Spleen (tissue), 11 donors: ENCODE data around the gene PIGU. TPM values are rescaled to one million over a fixed set of nuclear protein-coding genes. Genes with fewer than 3 reads are reported as not detected.

Experiments used
- DNase-seq: peaks from one replicate; pipeline ENCODE4 v3.0.0-alpha.2; 2020
- H3K27ac ChIP-seq, 8 donors: fragments of 200-600 bp; sonication (generic) in 7 of 8; 1 replicate in 4 of 8; 2 replicates in 4 of 8; pipeline versions ENCODE4 v1.5.0 to v1.8.0; 2016 to 2021; ENCODE audit warnings: inconsistent platforms in 4 of 8, mild to moderate bottlenecking in 4 of 8, moderate library complexity in 1 of 8
- H3K27me3 ChIP-seq, 7 donors: fragments of 200-600 bp; sonication (generic) in 6 of 7; replicated peaks in 1 of 7; 1 replicate in 4 of 7; 2 replicates in 3 of 7; pipeline versions ENCODE4 v1.5.0 to v1.8.0; 2016 to 2021; ENCODE audit warnings: inconsistent platforms in 3 of 7, mild to moderate bottlenecking in 1 of 7
- H3K36me3 ChIP-seq, 6 donors: fragments of 200-600 bp; sonication (generic) in 5 of 6; 1 replicate in 4 of 6; 2 replicates in 2 of 6; pipeline versions ENCODE4 v1.5.0 to v1.8.0; 2016 to 2021; ENCODE audit warnings: inconsistent platforms in 2 of 6
- H3K4me1 ChIP-seq, 6 donors: fragments of 200-600 bp; sonication (generic) in 5 of 6; 1 replicate in 3 of 6; 2 replicates in 3 of 6; pipeline versions ENCODE4 v1.5.0 to v1.8.0; 2016 to 2021; ENCODE audit warnings: inconsistent platforms in 3 of 6
- H3K4me3 ChIP-seq, 8 donors: fragments of 200-600 bp; sonication (generic) in 7 of 8; 1 replicate in 4 of 8; 2 replicates in 4 of 8; pipeline versions ENCODE4 v1.5.0 to v1.8.0; 2016 to 2021; ENCODE audit warnings: inconsistent platforms in 4 of 8, mild to moderate bottlenecking in 4 of 8, moderate library complexity in 2 of 8
- H3K9me3 ChIP-seq, 8 donors: fragments of 200-600 bp; sonication (generic) in 7 of 8; 1 replicate in 4 of 8; 2 replicates in 4 of 8; pipeline versions ENCODE4 v1.5.0 to v1.8.0; 2016 to 2021; ENCODE audit warnings: inconsistent platforms in 4 of 8
- POLR2A ChIP-seq, 3 donors: fragments of 450-650 bp; IDR thresholded peaks; one replicate each; pipeline ENCODE4 v1.5.1; 2017; ENCODE audit warnings: antibody characterized with exemption in 3 of 3, mild to moderate bottlenecking in 1 of 3
- POLR2AphosphoS5 ChIP-seq, 3 donors: sonication (generic); formaldehyde crosslinking; IDR thresholded peaks; one replicate each; pipeline ENCODE4 v1.5.1; 2017; ENCODE audit warnings: antibody characterized with exemption in 3 of 3
- WGBS, 5 donors: extraction: QIAGEN DNeasy Blood & Tissue Kit in 3 of 5; methylation state at CpG; one replicate each; pipeline versions ENCODE4 v1.1.5 to v1.1.7; 2013 to 2018; 5-methylcytosine and 5-hydroxymethylcytosine counted together
- intact Hi-C: fragments of 100-400 bp; cut with DNase I; formaldehyde crosslinking; loops from one replicate; pipeline ENCODE4 v1.15.0; 2023; ENCODE audit warnings: low total_unique reads
- polyA plus RNA-seq, 3 donors: library from polyadenylated mRNA; stranded (reverse); fragments of 200-250 nt; gene quantifications; one replicate each; pipeline ENCODE4 v1.2.1, GENCODE V29; 2013
- total RNA-seq, 7 donors: library from RNA; depleted of rRNA in 3 of 7; stranded (reverse); fragments of >200 nt in 3 of 7; fragmentation: NEBNext Ultra II Directional in 4 of 7; extraction: Animal tissue kit (Norgen Biotek cat#: 25700) in 4 of 7; gene quantifications; one replicate each; pipeline versions ENCODE4 v1.1.0 to v1.2.1, GENCODE V29; 2016 to 2021
- TF ChIP-seq, protein P1 (sequence below), 11 experiments: fragments of 200-600 bp in 7 of 11; fragments of 450-650 bp in 4 of 11; sonication (generic) in 4 of 11; IDR thresholded peaks in 8 of 11; conservative IDR thresholded peaks in 3 of 11; 1 replicate in 7 of 11; 2 replicates in 4 of 11; pipeline versions ENCODE4 v1.4.0 to v1.8.0; 2016 to 2021; ENCODE audit warnings: antibody characterized with exemption in 11 of 11, inconsistent platforms in 4 of 11, mild to moderate bottlenecking in 1 of 11
- donor health status: healthy with polysubstance abuse.
- donor health status: DM: no; HTN: no; CAD: no; lungs with moderate emphysema.
- donor health status: DM: no; HTN: no; CAD: no.
- donor health status: Bipolar disorder and iron deficiency.
- donor health status: healthy.
- donor health status: DM: no; HTN: no; CAD: no.
- donor health status: DM: yes; HTN: yes; CAD: no.

The PIGU gene
- total and polyA plus RNA-seq, 10 donors = 10.0 to 20.4 (median 14.5) TPM

DNA sequence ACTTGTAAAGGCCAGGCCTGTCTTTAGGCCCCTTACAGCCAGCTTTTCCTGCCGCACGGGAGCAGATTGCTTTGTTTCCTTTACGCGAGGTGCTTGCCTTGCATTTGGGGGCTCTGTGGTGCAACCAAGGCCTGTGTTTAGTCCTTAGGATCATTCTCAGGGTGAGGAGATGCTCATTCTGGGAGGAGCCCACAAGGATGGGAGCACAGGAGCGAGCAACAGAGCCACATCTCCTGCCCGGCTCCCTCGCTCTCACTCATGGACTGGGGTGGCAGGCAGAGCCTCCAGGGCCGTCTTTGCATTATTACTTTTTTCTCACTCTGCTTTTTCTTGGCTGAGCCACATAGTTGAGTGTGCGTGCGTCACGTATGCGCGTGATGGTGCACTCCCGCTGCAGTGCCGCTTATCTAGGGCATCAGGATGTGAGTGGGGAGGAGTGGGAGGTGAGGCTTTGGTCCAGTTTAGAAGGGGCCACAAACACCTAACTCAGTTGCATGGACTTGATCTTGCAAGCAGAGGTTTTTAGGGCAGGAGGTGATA, 141.5 kb downstream of the PIGU start:
- no peaks in the 10 kb centered on the region for H3K9me3 ChIP-seq
- H3K4me3 ChIP-seq = no peak overlapping the region
- intact Hi-C loops = no loop called here
- H3K36me3 ChIP-seq = peaks cover 6 to 99% (median 78%) of the 10 kb centered on the region in 6 donors
- peak; percentile 58 for DNase-seq
- TF ChIP-seq, protein P1, sequence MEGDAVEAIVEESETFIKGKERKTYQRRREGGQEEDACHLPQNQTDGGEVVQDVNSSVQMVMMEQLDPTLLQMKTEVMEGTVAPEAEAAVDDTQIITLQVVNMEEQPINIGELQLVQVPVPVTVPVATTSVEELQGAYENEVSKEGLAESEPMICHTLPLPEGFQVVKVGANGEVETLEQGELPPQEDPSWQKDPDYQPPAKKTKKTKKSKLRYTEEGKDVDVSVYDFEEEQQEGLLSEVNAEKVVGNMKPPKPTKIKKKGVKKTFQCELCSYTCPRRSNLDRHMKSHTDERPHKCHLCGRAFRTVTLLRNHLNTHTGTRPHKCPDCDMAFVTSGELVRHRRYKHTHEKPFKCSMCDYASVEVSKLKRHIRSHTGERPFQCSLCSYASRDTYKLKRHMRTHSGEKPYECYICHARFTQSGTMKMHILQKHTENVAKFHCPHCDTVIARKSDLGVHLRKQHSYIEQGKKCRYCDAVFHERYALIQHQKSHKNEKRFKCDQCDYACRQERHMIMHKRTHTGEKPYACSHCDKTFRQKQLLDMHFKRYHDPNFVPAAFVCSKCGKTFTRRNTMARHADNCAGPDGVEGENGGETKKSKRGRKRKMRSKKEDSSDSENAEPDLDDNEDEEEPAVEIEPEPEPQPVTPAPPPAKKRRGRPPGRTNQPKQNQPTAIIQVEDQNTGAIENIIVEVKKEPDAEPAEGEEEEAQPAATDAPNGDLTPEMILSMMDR (IDR thresholded peaks at IDR 0.05 in 8 of 11, conservative IDR thresholded peaks at IDR 0.05 in 3 of 11) = no peak
- no peak for TF ChIP-seq POLR2A (IDR thresholded peaks at IDR 0.05)
- TF ChIP-seq POLR2AphosphoS5 (IDR thresholded peaks at IDR 0.05) = peak in 1 of 3 donors; percentile 15
- WGBS, 5 donors = 93 to 96% (median 94%) methylated on average over 15 of the region's 15 CpGs
- H3K27ac ChIP-seq = no peak overlapping the region
- H3K4me1 ChIP-seq = peaks cover 0 to 28% (median 3%) of the 10 kb centered on the region in 6 donors
- no peaks in the 10 kb centered on the region for H3K27me3 ChIP-seq

DNA sequence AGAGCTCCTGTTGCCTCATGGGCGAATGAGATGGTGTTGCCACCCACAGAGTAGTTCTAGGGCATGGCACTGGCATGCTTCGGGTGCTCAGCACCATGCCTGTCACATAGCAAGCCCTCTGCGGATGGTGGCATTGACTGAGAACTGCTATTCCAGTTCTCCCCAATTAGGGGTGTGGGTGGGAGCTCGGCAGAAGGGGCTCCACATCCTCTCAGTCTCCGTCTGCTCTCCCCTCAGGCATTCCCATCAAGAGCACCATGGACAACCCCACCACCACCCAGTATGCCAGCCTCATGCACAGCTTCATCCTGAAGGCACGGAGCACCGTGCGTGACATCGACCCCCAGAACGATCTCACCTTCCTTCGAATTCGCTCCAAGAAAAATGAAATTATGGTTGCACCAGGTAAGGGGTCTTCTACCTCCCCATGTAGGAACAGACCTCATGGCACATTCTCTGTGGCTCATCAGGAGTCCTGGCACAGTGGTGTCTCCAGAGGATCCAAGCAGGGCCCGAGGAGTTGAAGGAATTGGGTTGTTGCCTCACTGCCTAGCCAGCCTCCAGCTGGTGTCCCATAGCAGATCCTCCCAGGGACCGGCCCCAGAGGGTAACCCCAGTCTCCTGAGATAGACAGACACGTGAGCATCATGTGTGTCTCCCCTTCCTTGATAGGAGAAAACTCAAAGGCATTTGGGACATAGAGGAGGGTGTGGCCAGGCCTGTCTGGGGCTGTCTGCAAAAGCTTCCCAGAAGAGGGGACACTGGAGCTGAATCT, 142.3 kb downstream of the PIGU start:
- intact Hi-C loops = no loop called here
- Histone ChIP-seq H3K4me1 (peaks cover 0 to 23% (median 0%) of the 10 kb centered on the region in 6 donors), H3K27me3 (no peaks in the 10 kb centered on the region), H3K36me3 (peaks cover 6 to 99% (median 79%) of the 10 kb centered on the region in 6 donors), H3K27ac (no peak overlapping the region), H3K4me3 (no peak overlapping the region), H3K9me3 (no peaks in the 10 kb centered on the region)
- DNase-seq = peak; percentile 34
- WGBS, 5 donors = 94 to 98% (median 96%) methylated on average over 13 to 15 of the region's 15 CpGs
- TF ChIP-seq POLR2AphosphoS5 (IDR thresholded peaks at IDR 0.05) = no peak
- TF ChIP-seq, protein P1 (IDR thresholded peaks at IDR 0.05 in 8 of 11, conservative IDR thresholded peaks at IDR 0.05 in 3 of 11) = no peak
- TF ChIP-seq POLR2A (IDR thresholded peaks at IDR 0.05) = no peak

DNA sequence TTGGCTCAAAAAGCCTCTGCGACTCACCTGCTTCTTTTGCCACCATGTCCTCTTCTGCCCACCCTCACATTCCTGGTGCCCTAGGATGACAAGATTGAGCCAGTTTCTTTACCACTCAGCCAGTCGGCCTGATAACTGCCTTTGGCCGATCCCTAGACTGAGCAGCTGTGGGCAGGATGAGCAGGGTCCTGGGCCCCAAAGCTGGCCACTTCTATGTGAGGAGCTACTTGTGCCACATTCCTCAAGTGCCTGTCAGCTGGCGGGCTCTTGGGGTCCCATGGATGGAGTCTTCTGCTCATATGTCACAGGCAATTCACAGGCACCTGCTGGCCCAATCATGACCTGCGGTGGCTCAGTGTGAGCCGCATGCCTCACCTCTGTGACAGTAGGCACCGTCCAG, 144.1 kb downstream of the PIGU start:
- 91 to 99% (median 96%) methylated on average over 6 to 7 of the region's 7 CpGs for WGBS, 5 donors
- intact Hi-C loops = no loop called here
- peak; percentile 37 for DNase-seq
- H3K27me3 ChIP-seq = no peaks in the 10 kb centered on the region
- no peaks in the 10 kb centered on the region for H3K9me3 ChIP-seq
- TF ChIP-seq POLR2AphosphoS5 (IDR thresholded peaks at IDR 0.05) (no peak), POLR2A (IDR thresholded peaks at IDR 0.05) (no peak)
- TF ChIP-seq, protein P1 (IDR thresholded peaks at IDR 0.05 in 8 of 11, conservative IDR thresholded peaks at IDR 0.05 in 3 of 11) = no peak
- H3K4me3 ChIP-seq = no peak overlapping the region
- H3K4me1 ChIP-seq = peaks cover 0 to 21% (median 0%) of the 10 kb centered on the region in 6 donors
- peaks cover 6 to 100% (median 91%) of the 10 kb centered on the region in 6 donors for H3K36me3 ChIP-seq
- no peak overlapping the region for H3K27ac ChIP-seq

DNA sequence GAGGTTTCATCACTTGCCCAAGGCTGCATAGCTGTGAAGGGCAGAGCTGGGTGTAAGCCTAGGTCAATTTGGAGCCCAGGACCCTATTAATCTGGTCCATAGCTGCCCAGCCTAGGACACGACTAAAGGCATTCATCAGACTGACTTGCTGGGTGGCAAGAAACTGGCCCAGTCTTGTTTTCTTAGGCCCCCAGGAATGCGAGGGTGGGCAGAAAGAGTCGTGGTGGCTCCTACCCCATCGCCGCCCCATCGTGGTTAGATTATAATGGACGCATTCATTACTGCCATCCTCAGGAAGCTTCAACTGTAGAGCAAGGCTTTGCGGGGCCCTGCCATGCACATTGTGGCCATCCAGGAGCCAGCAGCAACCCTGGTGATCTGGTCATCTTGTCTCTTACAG, 144.6 kb downstream of the PIGU start:
- no peak for TF ChIP-seq POLR2AphosphoS5 (IDR thresholded peaks at IDR 0.05)
- no peaks in the 10 kb centered on the region for H3K27me3 ChIP-seq
- no peaks in the 10 kb centered on the region for H3K9me3 ChIP-seq
- intact Hi-C loops = no loop called here
- no peak overlapping the region for H3K4me3 ChIP-seq
- peak; percentile 25 for DNase-seq
- WGBS, 5 donors = 84 to 93% (median 91%) methylated on average over 8 of the region's 8 CpGs
- H3K27ac ChIP-seq = no peak overlapping the region
- peaks cover 0 to 21% (median 0%) of the 10 kb centered on the region in 6 donors for H3K4me1 ChIP-seq
- H3K36me3 ChIP-seq = peaks cover 6 to 100% (median 91%) of the 10 kb centered on the region in 6 donors
